Liver (tissue), 9 donors: ENCODE measurements around the gene ARL3. TPM values are rescaled to one million over a fixed set of nuclear protein-coding genes. Genes with fewer than 3 reads are reported as not detected.
A peak's percentile ranks its signal among the peaks of the same experiment; 100 is the strongest.

Source experiments
- DNase-seq: peaks from one replicate; pipeline ENCODE4 v3.0.0-alpha.2; 2017; ENCODE audit warnings: low spot score
- H3K27ac ChIP-seq, 2 donors: one replicate each; pipeline ENCODE4 v1.7.0; 2013; ENCODE audit warnings: inconsistent platforms in 2 of 2, low read length in 2 of 2, control low read depth in 1 of 2, low read depth in 1 of 2, mild to moderate bottlenecking in 1 of 2
- H3K27me3 ChIP-seq, 4 donors: one replicate each; pipeline versions ENCODE4 v1.6.1 to v1.7.0; 2013; ENCODE audit warnings: low read length in 3 of 4, inconsistent platforms in 1 of 4, mild to moderate bottlenecking in 1 of 4, moderate library complexity in 1 of 4; ENCODE audit not compliant: control insufficient read depth in 4 of 4, insufficient read depth in 4 of 4
- H3K36me3 ChIP-seq, 4 donors: one replicate each; pipeline versions ENCODE4 v1.6.1 to v1.7.0; 2013; ENCODE audit warnings: low read length in 3 of 4, mild to moderate bottlenecking in 3 of 4, low read depth in 1 of 4, moderate library complexity in 1 of 4; ENCODE audit not compliant: control insufficient read depth in 4 of 4, insufficient read depth in 3 of 4
- H3K4me1 ChIP-seq, 4 donors: one replicate each; pipeline versions ENCODE4 v1.6.1 to v1.7.0; 2013; ENCODE audit warnings: low read length in 3 of 4, mild to moderate bottlenecking in 3 of 4, moderate library complexity in 1 of 4; ENCODE audit not compliant: control insufficient read depth in 4 of 4, insufficient read depth in 4 of 4
- H3K4me3 ChIP-seq, 3 donors: one replicate each; pipeline versions ENCODE4 v1.6.1 to v1.7.0; 2013; ENCODE audit warnings: low read length in 3 of 3, control low read depth in 1 of 3, low read depth in 1 of 3, mild to moderate bottlenecking in 1 of 3
- H3K9ac ChIP-seq, 2 donors: one replicate each; pipeline ENCODE4 v1.7.0; 2013; ENCODE audit warnings: low read length in 2 of 2, mild to moderate bottlenecking in 2 of 2, moderate library complexity in 2 of 2, control low read depth in 1 of 2, low read depth in 1 of 2
- H3K9me3 ChIP-seq, 4 donors: one replicate each; pipeline versions ENCODE4 v1.6.1 to v1.7.0; 2013; ENCODE audit warnings: low read length in 3 of 4; ENCODE audit not compliant: control insufficient read depth in 4 of 4
- ATF3 ChIP-seq: IDR thresholded peaks from 2 replicates; pipeline ENCODE4 v1.6.1; 2016; ENCODE audit warnings: antibody characterized with exemption
- CTCF ChIP-seq: fragments of 150-350 bp; IDR thresholded peaks from 2 replicates; pipeline ENCODE4 v1.5.1; 2017; ENCODE audit warnings: improper control_type of control experiment, low read depth, low read length; ENCODE audit not compliant: missing input control
- EGR1 ChIP-seq, 2 donors: IDR thresholded peaks; 2 replicates each; pipeline ENCODE4 v1.6.1; 2016 to 2018; ENCODE audit warnings: antibody characterized with exemption in 2 of 2, low read depth in 2 of 2
- FOXA1 ChIP-seq: IDR thresholded peaks from 2 replicates; pipeline ENCODE4 v1.6.1; 2016; ENCODE audit warnings: antibody characterized with exemption
- GABPA ChIP-seq, 2 donors: IDR thresholded peaks in 1 of 2; conservative IDR thresholded peaks in 1 of 2; 2 replicates each; pipeline ENCODE4 v1.6.1; 2016; ENCODE audit warnings: antibody characterized with exemption in 2 of 2, mild to moderate bottlenecking in 1 of 2, moderate library complexity in 1 of 2
- HNF4A ChIP-seq, 2 donors: conservative IDR thresholded peaks; 2 replicates each; pipeline ENCODE4 v1.6.1; 2016; ENCODE audit warnings: antibody characterized with exemption in 2 of 2, mild to moderate bottlenecking in 2 of 2
- HNF4G ChIP-seq: IDR thresholded peaks from 2 replicates; pipeline ENCODE4 v1.6.1; 2016; ENCODE audit warnings: antibody characterized with exemption
- JUND ChIP-seq, 2 donors: IDR thresholded peaks; 2 replicates each; pipeline ENCODE4 v1.6.1; 2016; ENCODE audit warnings: antibody characterized with exemption in 2 of 2
- MAX ChIP-seq: IDR thresholded peaks from 2 replicates; pipeline ENCODE4 v1.6.1; 2016; ENCODE audit warnings: antibody characterized with exemption
- NR2F2 ChIP-seq: IDR thresholded peaks from 2 replicates; pipeline ENCODE4 v1.6.1; 2016; ENCODE audit warnings: antibody characterized with exemption
- RAD21 ChIP-seq, 2 donors: IDR thresholded peaks; 2 replicates each; pipeline ENCODE4 v1.6.1; 2016; ENCODE audit warnings: antibody characterized with exemption in 2 of 2, mild to moderate bottlenecking in 2 of 2
- REST ChIP-seq: IDR thresholded peaks from 2 replicates; pipeline ENCODE4 v1.6.1; 2016; ENCODE audit warnings: antibody characterized with exemption, mild to moderate bottlenecking
- SP1 ChIP-seq: IDR thresholded peaks from 2 replicates; pipeline ENCODE4 v1.6.1; 2018; ENCODE audit warnings: antibody characterized with exemption, mild to moderate bottlenecking
- TAF1 ChIP-seq: conservative IDR thresholded peaks from 2 replicates; pipeline ENCODE4 v1.6.1; 2016; ENCODE audit warnings: antibody characterized with exemption, mild to moderate bottlenecking
- YY1 ChIP-seq: IDR thresholded peaks from 2 replicates; pipeline ENCODE4 v1.6.1; 2016; ENCODE audit warnings: antibody characterized with exemption, mild to moderate bottlenecking
- ZBTB33 ChIP-seq: IDR thresholded peaks from 2 replicates; pipeline ENCODE4 v1.6.1; 2016; ENCODE audit warnings: antibody characterized with exemption
- WGBS: extraction: QIAGEN DNeasy Blood & Tissue Kit; methylation state at CpG from one replicate; pipeline ENCODE4 v1.1.7; 2013; 5-methylcytosine and 5-hydroxymethylcytosine counted together
- polyA plus RNA-seq, 2 donors: library from polyadenylated mRNA; stranded (reverse) in 1 of 2; unstranded in 1 of 2; fragments of 200-250 nt in 1 of 2; fragments of >200 nt in 1 of 2; fragmentation: Nextera tagmentation in 1 of 2; extraction: Ambion mirVana in 1 of 2; gene quantifications; one replicate each; pipeline versions ENCODE4 v1.2.1 to v1.2.3, GENCODE V29; 2013 to 2015
- total RNA-seq, 2 donors: library from RNA; depleted of rRNA; stranded (reverse); fragments of >200 nt; gene quantifications; one replicate each; pipeline ENCODE4 v1.2.3, GENCODE V29; 2014
- donor health status: healthy.
- donor health status: healthy.
- donor health status: healthy.
- donor health status: healthy.
- donor health status: healthy.

Gene ARL3
- total and polyA plus RNA-seq, 4 donors: 1.0 to 2.5 (median 2.3) TPM

GRCh38 chr10:102744374-102745051, 30.3 kb upstream of the ARL3 start:
- DNase-seq: no peak
- Histone ChIP-seq H3K9me3 (no peaks in the 10 kb centered on the region), H3K36me3 (no peaks in the 10 kb centered on the region), H3K27ac (peak overlapping the region; percentile 82 to 84), H3K4me3 (peak overlapping the region; percentile 68 to 99 (median 96)), H3K4me1 (peaks cover 0 to 25% (median 18%) of the 10 kb centered on the region in 4 donors), H3K9ac (peak overlapping the region; percentile 79 to 88), H3K27me3 (no peaks in the 10 kb centered on the region)
- WGBS: 6% methylated on average over 9 of the region's 9 CpGs
- no peak for TF ChIP-seq HNF4G
- TF ChIP-seq REST: no peak
- TF ChIP-seq SP1: no peak
- no peak for TF ChIP-seq YY1
- TF ChIP-seq TAF1: no peak
- TF ChIP-seq NR2F2: no peak
- TF ChIP-seq CTCF: no peak
- TF ChIP-seq JUND (IDR thresholded peaks at IDR 0.05): no peak
- TF ChIP-seq ATF3: no peak
- TF ChIP-seq HNF4A (conservative IDR thresholded peaks at IDR 0.05): no peak
- no peak for TF ChIP-seq MAX
- TF ChIP-seq ZBTB33: no peak
- no peak for TF ChIP-seq RAD21 (IDR thresholded peaks at IDR 0.05)
- no peak for TF ChIP-seq GABPA (IDR thresholded peaks at IDR 0.05 in 1 of 2, conservative IDR thresholded peaks at IDR 0.05 in 1 of 2)
- no peak for TF ChIP-seq EGR1 (IDR thresholded peaks at IDR 0.05; ENCODE audit: low read depth in 2 of 2)
- TF ChIP-seq FOXA1: no peak
